A204.1 (cell line): ENCODE data around the gene OR4D1.

Experiments
- FAIRE-seq: peaks from 2 replicates; lab custom pipeline; 2012; peaks lifted over from hg19 to GRCh38; lab: Jason Lieb, UNC

The OR4D1 gene

DNA sequence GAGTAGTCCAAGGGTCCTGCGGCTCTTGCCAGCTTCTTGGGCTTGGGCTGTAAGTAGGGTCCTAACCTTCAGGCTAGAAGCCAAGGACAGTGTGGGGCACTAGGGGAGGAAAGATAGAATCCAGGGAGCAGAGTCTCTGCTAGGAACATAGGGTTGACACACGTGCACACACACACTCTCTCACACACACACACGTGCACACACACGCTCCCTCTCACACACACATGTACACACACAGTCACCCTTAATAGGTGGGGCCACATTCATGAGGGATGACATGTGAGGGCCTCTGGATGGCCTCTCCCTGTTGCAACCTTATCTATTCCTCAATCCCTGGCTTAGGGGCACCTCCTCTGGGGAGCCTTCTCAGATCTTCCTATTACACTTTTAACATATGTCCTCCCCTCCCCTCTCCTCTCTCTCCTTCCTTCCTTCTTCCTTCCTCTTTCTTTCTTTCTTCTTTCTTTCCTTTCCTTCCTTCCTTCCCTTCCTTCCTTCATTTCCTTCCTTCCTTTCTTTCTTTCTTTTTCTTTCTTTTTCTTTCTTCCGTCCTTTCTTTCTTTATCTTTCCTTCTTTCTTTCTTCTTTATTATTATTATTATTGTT, 47.4 kb downstream of the OR4D1 start:
- no peak for FAIRE-seq

DNA sequence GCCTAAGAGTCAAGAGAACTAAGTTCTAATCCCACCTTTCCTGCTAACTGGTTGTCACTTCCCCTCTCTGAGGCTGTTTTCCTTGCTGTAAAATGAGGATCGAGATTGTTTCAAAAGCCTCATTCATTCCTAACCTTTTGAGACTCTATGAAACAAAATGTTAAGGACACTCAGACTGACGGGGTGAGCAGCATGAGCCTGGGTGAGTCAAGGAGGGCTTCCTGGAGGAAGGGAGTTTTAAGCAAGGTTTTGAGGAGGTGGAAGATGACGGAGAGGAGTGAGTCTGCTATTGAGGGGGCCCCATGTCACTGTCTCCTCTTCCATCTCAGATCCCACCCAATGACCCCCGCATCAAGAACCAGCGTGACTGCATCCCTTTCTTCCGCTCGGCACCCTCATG, 48.4 kb downstream of the OR4D1 start:
- no peak for FAIRE-seq

DNA sequence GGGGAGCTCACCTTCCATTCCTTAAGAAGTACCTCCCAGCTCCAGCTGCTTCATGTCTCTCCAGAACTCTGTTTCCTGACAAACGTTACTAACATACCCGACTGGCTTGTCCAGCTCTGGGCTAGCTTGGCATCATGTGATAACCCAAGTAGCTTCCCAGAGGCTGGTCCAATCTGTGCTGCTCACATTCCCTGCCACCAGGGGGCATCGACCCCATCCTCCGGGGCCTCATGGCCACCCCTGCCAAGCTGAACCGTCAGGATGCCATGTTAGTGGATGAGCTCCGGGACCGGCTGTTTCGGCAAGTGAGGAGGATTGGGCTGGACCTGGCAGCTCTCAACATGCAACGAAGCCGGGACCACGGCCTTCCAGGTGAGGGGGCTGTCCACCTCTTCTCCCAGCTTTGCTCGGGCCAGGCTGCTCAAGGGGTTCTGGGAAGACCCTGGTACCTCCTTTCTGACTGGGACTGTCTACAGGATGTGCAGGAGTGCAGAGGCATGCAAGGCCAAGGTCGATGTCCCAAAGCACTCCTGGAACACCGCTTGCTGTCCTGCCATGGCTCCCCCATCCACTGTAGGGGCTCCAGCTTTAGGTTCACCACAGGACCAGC, 51.9 kb downstream of the OR4D1 start:
- FAIRE-seq, result no peak

DNA sequence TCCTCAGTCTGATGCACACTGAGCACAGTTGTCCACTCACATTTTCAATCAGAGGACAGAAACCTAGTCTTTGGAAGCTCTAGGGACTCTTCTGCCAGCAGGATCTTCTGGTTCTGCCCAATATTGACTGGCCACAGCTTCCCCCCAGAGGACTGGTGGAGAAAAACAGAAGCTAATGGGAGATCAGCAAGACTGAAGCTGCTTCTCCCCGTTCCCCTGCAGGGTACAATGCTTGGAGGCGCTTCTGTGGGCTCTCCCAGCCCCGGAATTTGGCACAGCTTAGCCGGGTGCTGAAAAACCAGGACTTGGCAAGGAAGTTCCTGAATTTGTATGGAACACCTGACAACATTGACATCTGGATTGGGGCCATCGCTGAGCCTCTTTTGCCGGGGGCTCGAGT, 54.7 kb downstream of the OR4D1 start:
- FAIRE-seq, result no peak

DNA sequence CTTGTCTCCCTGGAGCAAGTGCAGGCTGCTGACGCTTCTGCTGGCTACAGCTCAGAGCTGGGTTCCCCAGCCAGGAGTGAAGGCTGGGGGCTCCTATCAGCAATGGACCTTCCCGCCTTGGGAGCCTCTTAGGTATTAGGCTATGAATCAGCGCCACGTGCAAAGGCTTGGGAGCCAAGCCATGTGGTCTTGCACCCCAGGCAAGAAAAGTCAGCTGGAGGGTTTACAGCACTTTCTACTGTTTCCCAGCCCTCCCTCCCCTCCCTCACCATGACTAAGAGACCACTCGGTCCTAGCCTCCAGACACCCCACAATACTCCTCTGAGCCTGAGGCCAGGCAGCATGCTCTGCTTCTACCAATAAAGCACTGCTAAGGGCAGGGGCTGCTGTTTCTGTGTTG, 56.6 kb downstream of the OR4D1 start:
- FAIRE-seq, result no peak

GRCh38 chr17:58205936-58206335, 57.8 kb downstream of the OR4D1 start:
- FAIRE-seq, result no peak

DNA sequence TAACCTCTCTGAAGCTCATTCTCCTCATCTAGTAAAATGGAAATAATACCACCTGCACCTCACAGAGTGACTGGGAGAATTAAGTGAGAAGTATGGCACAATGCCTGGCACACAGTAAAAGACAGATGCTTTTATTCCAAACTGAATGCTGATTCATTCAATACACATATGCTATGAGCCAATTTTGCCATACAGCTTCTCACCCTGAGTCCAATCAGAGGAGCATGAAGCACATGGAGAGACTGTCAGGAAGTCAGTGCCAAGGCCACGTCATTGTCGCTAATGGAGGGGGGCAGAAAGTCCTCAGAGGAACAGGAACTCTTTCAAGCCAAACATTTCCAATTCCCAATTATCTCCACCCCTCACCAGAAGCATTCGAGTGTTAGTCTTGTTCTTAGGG, 59.3 kb downstream of the OR4D1 start:
- no peak for FAIRE-seq

- no peak for FAIRE-seq
These were observed 60.2 kb downstream of the OR4D1 start for GRCh38 chr17:58208344-58208743.
